Measurements from ENCODE around the gene VANGL1.

The VANGL1 gene

GRCh38 chr1:115669886-115670285, 28.1 kb downstream of the VANGL1 start:
- H3K4me1 Mint-ChIP-seq: no peaks in the 10 kb centered on the region

GRCh38 chr1:115670476-115671175, 28.9 kb downstream of the VANGL1 start:
- Mint-ChIP-seq H3K36me3 (no peaks in the 10 kb centered on the region), H3K9me3 (no peaks in the 10 kb centered on the region), H3K4me1 (no peaks in the 10 kb centered on the region), H3K27ac (no peak overlapping the region), H3K4me3 (no peak overlapping the region), H3K27me3 (no peaks in the 10 kb centered on the region)
- no peak for ATAC-seq

More at GRCh38 chr1:115669886-115670285, 28.1 kb downstream of the VANGL1 start:
- no peak overlapping the region for H3K27ac Mint-ChIP-seq
- H3K36me3 Mint-ChIP-seq: no peaks in the 10 kb centered on the region
- no peaks in the 10 kb centered on the region for H3K9me3 Mint-ChIP-seq
- no peaks in the 10 kb centered on the region for H3K27me3 Mint-ChIP-seq
- H3K4me3 Mint-ChIP-seq: no peak overlapping the region
- no peak for ATAC-seq

- Mint-ChIP-seq H3K4me3 (no peak overlapping the region), H3K36me3 (no peaks in the 10 kb centered on the region), H3K27ac (no peak overlapping the region), H3K27me3 (no peaks in the 10 kb centered on the region), H3K9me3 (no peaks in the 10 kb centered on the region), H3K4me1 (no peaks in the 10 kb centered on the region)
- peak; percentile 49 for ATAC-seq
Observed at GRCh38 chr1:115671176-115671934, 29.6 kb downstream of the VANGL1 start.

- Mint-ChIP-seq H3K36me3 (no peaks in the 10 kb centered on the region), H3K9me3 (no peaks in the 10 kb centered on the region), H3K27ac (no peak overlapping the region), H3K27me3 (no peaks in the 10 kb centered on the region), H3K4me3 (no peak overlapping the region), H3K4me1 (no peaks in the 10 kb centered on the region)
- ATAC-seq: no peak
Observed at GRCh38 chr1:115672224-115673009, 30.6 kb downstream of the VANGL1 start.

- H3K4me3 Mint-ChIP-seq: no peak overlapping the region
- H3K27me3 Mint-ChIP-seq: no peaks in the 10 kb centered on the region
- H3K9me3 Mint-ChIP-seq: no peaks in the 10 kb centered on the region
- no peaks in the 10 kb centered on the region for H3K36me3 Mint-ChIP-seq
- ATAC-seq: no peak
- H3K4me1 Mint-ChIP-seq: peaks cover 8% of the 10 kb centered on the region
- no peak overlapping the region for H3K27ac Mint-ChIP-seq
Observed at GRCh38 chr1:115676498-115677181, 34.9 kb downstream of the VANGL1 start.

- no peaks in the 10 kb centered on the region for H3K27me3 Mint-ChIP-seq
- ATAC-seq: no peak
- no peaks in the 10 kb centered on the region for H3K36me3 Mint-ChIP-seq
- no peaks in the 10 kb centered on the region for H3K9me3 Mint-ChIP-seq
- H3K4me3 Mint-ChIP-seq: no peak overlapping the region
- no peak overlapping the region for H3K27ac Mint-ChIP-seq
- H3K4me1 Mint-ChIP-seq: peaks cover 8% of the 10 kb centered on the region
Observed at GRCh38 chr1:115677182-115677555, 35.4 kb downstream of the VANGL1 start.

- Mint-ChIP-seq H3K9me3 (no peaks in the 10 kb centered on the region), H3K36me3 (no peaks in the 10 kb centered on the region), H3K27me3 (no peaks in the 10 kb centered on the region), H3K4me1 (peaks cover 8% of the 10 kb centered on the region), H3K27ac (no peak overlapping the region), H3K4me3 (no peak overlapping the region)
- no peak for ATAC-seq
Observed at GRCh38 chr1:115677565-115677964, 35.8 kb downstream of the VANGL1 start.

- peaks cover 8% of the 10 kb centered on the region for H3K4me1 Mint-ChIP-seq
- no peak overlapping the region for H3K4me3 Mint-ChIP-seq
- H3K36me3 Mint-ChIP-seq: no peaks in the 10 kb centered on the region
- no peaks in the 10 kb centered on the region for H3K27me3 Mint-ChIP-seq
- ATAC-seq: no peak
- no peak overlapping the region for H3K27ac Mint-ChIP-seq
- no peaks in the 10 kb centered on the region for H3K9me3 Mint-ChIP-seq
Observed at GRCh38 chr1:115678141-115678540, 36.4 kb downstream of the VANGL1 start.

GRCh38 chr1:115679141-115679611, 37.4 kb downstream of the VANGL1 start:
- Mint-ChIP-seq H3K9me3 (no peaks in the 10 kb centered on the region), H3K4me1 (peaks cover 8% of the 10 kb centered on the region), H3K36me3 (no peaks in the 10 kb centered on the region), H3K27ac (no peak overlapping the region), H3K4me3 (no peak overlapping the region), H3K27me3 (no peaks in the 10 kb centered on the region)
- no peak for ATAC-seq

GRCh38 chr1:115680730-115681111, 39.0 kb downstream of the VANGL1 start:
- no peak overlapping the region for H3K4me3 Mint-ChIP-seq
- H3K27ac Mint-ChIP-seq: no peak overlapping the region
- H3K9me3 Mint-ChIP-seq: no peaks in the 10 kb centered on the region
- H3K36me3 Mint-ChIP-seq: no peaks in the 10 kb centered on the region
- peaks cover 8% of the 10 kb centered on the region for H3K4me1 Mint-ChIP-seq
- H3K27me3 Mint-ChIP-seq: no peaks in the 10 kb centered on the region
- no peak for ATAC-seq

GRCh38 chr1:115682792-115683191, 41.0 kb downstream of the VANGL1 start:
- no peak overlapping the region for H3K27ac Mint-ChIP-seq
- no peak overlapping the region for H3K4me3 Mint-ChIP-seq
- H3K9me3 Mint-ChIP-seq: no peaks in the 10 kb centered on the region
- ATAC-seq: no peak
- no peaks in the 10 kb centered on the region for H3K27me3 Mint-ChIP-seq
- no peaks in the 10 kb centered on the region for H3K36me3 Mint-ChIP-seq
- peaks cover 8% of the 10 kb centered on the region for H3K4me1 Mint-ChIP-seq

- H3K27me3 Mint-ChIP-seq: no peaks in the 10 kb centered on the region
- peaks cover under 1% of the 10 kb centered on the region for H3K4me1 Mint-ChIP-seq
- H3K4me3 Mint-ChIP-seq: no peak overlapping the region
- H3K9me3 Mint-ChIP-seq: no peaks in the 10 kb centered on the region
- no peaks in the 10 kb centered on the region for H3K36me3 Mint-ChIP-seq
- no peak overlapping the region for H3K27ac Mint-ChIP-seq
- no peak for ATAC-seq
Observed at GRCh38 chr1:115685029-115685705, 43.4 kb downstream of the VANGL1 start.

GRCh38 chr1:115687744-115688143, 46.0 kb downstream of the VANGL1 start:
- Mint-ChIP-seq H3K27ac (no peak overlapping the region), H3K4me3 (no peak overlapping the region), H3K9me3 (no peaks in the 10 kb centered on the region), H3K36me3 (no peaks in the 10 kb centered on the region), H3K4me1 (no peaks in the 10 kb centered on the region), H3K27me3 (no peaks in the 10 kb centered on the region)
- ATAC-seq: no peak

GRCh38 chr1:115690972-115691371, 49.2 kb downstream of the VANGL1 start:
- Mint-ChIP-seq H3K27ac (no peak overlapping the region), H3K9me3 (no peaks in the 10 kb centered on the region), H3K4me1 (no peaks in the 10 kb centered on the region), H3K36me3 (no peaks in the 10 kb centered on the region), H3K4me3 (no peak overlapping the region), H3K27me3 (no peaks in the 10 kb centered on the region)
- ATAC-seq: no peak

All from stimulated activated memory B cell treated with anti-CD40 and anti-IgM and Interleukin-4, amounts not matched to agents 10 μg/mL and 1 μg/mL and 100 μg/mL, for 72 hours (primary cell).